ENCODE data around the gene WDHD1.
"Not testable (repeated sequence)": the region's sequence is repeated elsewhere in the genome, so short reads cannot be mapped to it uniquely, and the experiment has no call there.

WDHD1 gene

GRCh38 chr14:55047301-55048053 lies 20.6 kb upstream of the WDHD1 start:
- DNase-seq = no peak

- no peak for DNase-seq
Measured at GRCh38 chr14:55045087-55045486, 18.2 kb upstream of the WDHD1 start.

DNA sequence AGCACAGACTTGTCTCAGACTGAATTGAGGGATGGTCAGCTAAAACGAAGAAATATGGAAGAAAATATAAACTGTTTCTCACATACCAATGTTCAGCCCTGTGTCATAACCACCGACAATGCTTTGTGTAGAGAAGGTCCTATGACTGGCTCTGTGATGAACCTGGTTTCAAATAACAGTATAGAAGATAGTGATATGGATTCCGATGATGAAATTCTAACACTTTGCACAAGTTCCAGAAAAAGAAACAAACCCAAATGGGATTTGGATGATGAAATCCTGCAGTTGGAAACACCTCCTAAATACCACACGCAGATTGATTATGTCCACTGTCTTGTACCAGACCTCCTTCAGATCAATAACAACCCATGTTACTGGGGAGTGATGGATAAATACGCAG lies 16.6 kb upstream of the WDHD1 start:
- DNase-seq = no peak

- DNase-seq = no peak
Measured at GRCh38 chr14:55038708-55039107, 11.8 kb upstream of the WDHD1 start.

- DNase-seq = not testable (repeated sequence)
Measured at GRCh38 chr14:55037995-55038394, 11.1 kb upstream of the WDHD1 start.

GRCh38 chr14:55031190-55031589 lies 4.3 kb upstream of the WDHD1 start:
- DNase-seq = no peak

- DNase-seq = no peak
Measured at GRCh38 chr14:55028476-55028875, 1.6 kb upstream of the WDHD1 start.

DNA sequence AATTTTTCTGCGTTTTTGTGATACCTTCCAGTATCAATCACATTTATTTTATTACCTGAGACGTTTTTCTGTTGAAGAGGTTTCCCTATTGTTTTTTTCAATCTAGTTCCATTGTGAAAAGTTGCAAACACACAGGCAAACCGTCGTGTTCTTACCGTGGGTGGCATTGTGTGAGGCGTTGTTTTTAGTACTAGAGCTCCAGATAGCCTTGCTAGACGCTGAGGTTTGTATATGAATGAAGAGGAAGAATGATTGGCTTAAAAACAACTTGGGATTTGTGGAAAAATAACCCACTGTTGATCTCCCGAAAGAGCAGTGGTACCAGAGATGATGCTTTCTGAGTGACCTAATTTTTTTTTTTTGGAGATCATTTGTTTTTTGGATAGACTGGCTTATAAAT lies 1.2 kb upstream of the WDHD1 start:
- no peak for DNase-seq

- no peak for DNase-seq
Measured at GRCh38 chr14:55026441-55026792, 482 bp downstream of the WDHD1 start.

- no peak for DNase-seq
Measured at GRCh38 chr14:55025948-55026347, 951 bp downstream of the WDHD1 start.

DNA sequence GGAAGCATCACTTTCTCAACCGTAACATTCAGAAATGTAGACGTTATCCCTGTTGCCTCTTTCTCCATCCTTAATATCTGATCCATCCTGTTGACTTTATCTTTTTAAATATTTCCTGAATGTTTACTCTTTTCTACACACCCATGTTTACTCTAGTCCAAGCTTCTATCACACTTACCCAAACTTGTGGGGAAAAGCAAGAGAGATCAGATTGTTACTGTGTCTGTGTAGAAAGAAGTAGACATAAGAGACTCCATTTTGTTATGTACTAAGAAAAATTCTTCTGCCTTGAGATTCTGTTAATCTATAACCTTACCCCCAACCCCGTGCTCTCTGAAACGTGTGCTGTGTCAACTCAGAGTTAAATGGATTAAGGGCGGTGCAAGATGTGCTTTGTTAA lies 2.5 kb downstream of the WDHD1 start:
- DNase-seq = not testable (repeated sequence)

DNA sequence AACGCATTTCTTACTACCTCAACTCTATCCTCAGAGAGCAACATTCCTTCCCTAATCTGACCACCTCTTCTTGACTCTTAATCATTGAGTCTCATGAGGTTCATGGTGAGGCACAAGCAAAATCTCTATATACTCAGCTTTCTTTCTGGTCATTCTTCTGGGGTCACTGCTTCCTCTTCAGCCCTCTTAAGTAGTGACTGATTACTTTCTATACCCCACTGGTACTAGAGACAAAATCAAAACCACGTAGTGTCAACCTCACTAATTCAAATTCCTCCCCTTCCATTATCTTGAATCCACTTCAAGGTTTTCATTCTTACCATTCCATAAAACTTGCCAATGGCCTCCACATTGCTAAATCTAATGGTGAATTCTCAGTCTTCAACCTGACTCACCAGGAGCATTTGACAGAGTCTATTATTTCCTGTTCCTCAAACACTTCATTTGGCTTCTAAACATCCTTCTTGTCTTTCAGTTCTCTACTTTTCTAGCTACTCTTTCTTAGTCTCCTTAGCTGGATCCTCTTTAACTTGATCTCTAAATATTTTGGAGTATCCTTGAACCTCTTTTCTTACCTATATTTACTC lies 6.8 kb downstream of the WDHD1 start:
- no peak for DNase-seq

GRCh38 chr14:55015006-55015405 lies 11.9 kb downstream of the WDHD1 start:
- DNase-seq = no peak

- no peak for DNase-seq
Measured at GRCh38 chr14:55005071-55005470, 21.8 kb downstream of the WDHD1 start.

- no peak for DNase-seq
Measured at GRCh38 chr14:55000381-55000780, 26.5 kb downstream of the WDHD1 start.

GRCh38 chr14:54985156-54985555 lies 41.7 kb downstream of the WDHD1 start:
- no peak for DNase-seq

GRCh38 chr14:54981698-54982097 lies 45.2 kb downstream of the WDHD1 start:
- no peak for DNase-seq

DNA sequence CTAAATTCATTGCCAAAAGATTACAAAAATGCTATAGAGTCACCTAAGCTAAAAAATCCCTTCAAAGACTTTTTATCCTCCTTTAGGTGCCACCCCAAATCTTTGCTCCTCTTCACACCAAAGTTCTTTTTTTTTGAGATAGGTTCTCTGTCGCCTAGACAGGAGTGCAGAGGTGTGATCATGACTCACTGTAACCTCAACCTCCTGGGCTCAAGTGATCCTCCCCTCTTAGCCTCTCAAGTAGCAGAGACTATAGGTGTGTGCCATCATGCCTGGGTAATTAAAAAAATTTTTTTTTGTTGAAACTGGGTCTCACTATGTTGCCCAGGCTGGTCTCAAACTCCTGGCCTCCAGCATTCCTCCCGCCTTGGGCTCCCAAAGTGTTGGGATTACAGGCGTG lies 47.9 kb downstream of the WDHD1 start:
- DNase-seq = no peak

GRCh38 chr14:54976316-54976715 lies 50.6 kb downstream of the WDHD1 start:
- DNase-seq = no peak

- no peak for DNase-seq
Measured at GRCh38 chr14:54975856-54976255, 51.0 kb downstream of the WDHD1 start.

DNA sequence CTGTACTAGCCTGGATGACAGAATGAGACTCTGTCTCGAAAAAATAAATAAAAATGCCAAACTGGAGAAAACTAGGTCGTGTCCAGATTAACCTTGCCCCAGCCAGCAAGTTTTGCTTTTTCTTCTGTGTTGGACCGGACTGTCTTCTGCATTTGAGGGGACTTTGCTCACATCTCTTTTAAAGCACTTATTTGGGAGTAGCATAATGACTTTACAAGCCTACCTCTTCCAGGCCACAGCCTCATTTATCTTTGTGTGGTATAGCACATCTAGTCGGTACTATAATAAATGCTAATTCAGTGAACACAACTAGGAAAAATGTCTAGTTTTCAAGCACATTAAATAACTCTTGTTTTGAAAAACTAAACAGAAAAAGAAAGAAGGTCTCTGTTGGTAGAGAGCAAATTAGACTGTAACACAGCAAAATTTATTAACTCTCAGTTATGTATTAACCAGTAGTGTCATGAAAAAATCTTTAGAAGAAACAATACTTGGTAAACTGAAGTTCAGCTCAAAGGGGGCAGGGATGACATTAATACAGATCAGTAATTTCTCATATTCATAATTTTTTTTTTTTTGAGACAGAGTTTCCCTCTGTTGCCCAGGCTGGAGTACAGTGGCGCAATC lies 52.0 kb downstream of the WDHD1 start:
- no peak for DNase-seq

DNA sequence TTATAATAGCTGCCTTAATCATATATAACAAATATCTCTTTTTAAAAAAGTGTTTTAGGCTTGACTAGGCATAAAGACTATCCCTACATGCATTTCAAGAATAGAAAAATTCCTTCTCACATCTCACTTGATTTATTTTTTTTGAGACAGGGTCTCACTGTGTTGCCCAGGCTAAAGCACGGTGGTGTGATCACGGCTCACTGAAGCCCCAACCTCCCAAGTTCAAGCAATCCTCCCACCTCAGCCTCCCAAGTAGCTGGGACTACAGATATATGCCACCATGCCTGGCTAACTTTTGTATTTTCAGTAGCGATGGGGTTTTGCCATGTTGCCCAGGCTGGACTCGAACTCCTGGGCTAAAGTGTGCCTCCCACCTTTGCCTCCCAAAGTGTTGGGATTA lies 59.4 kb downstream of the WDHD1 start:
- no peak for DNase-seq

DNA sequence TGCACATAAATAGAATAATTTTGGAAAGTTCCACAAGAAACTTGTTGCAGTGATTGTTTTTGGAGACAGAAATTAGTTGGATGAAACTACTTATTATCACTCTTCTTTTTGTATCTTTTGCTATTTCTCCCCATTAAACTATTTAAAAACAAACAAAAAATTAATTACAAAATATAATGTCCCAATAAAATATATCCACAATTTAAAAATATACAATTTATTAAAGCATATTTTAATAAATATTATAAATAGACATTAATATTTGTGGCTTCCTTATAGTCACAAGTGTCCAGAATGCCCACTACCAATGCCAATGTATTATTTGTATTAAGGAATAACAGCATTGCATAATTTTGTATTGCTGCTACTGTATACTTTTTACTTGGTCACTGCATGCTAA lies 71.8 kb downstream of the WDHD1 start:
- no peak for DNase-seq

DNA sequence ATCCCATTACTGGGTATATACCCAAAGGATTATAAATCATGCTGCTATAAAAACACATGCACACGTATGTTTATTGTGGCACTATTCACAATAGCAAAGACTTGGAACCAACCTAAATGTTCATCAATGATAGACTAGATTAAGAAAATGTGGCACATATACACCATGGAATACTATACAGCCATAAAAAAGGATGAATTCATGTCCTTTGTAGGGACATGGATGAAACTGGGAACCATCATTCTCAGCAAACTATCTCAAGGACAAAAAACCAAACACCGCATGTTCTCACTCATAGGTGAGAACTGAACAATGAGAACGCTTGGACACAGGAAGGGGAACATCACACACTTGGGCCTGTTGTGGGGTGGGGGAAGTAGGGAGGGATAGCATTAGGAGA lies 73.3 kb downstream of the WDHD1 start:
- DNase-seq = not testable (repeated sequence)

- DNase-seq = not testable (repeated sequence)
Measured at GRCh38 chr14:54952803-54953202, 74.1 kb downstream of the WDHD1 start.
